Fibroblast of mammary gland (primary cell): ENCODE data around the gene ZSCAN31.
"Not testable (repeated sequence)": the region's sequence is repeated elsewhere in the genome, so short reads cannot be mapped to it uniquely, and the experiment has no call there.

Source experiments
- DNase-seq: peaks from one replicate; pipeline ENCODE4 v3.0.0-alpha.2; 2010; ENCODE audit warnings: low read depth
- H3K4me3 ChIP-seq: 2 replicates; pipeline ENCODE4 v1.5.1; 2011; ENCODE audit warnings: low read depth, mild to moderate bottlenecking, low read length, moderate library complexity; ENCODE audit not compliant: control insufficient read depth
- CTCF ChIP-seq: conservative IDR thresholded peaks from 2 replicates; pipeline ENCODE4 v1.5.1; 2011; ENCODE audit warnings: low read depth, low read length, inconsistent platforms; ENCODE audit not compliant: control insufficient read depth, insufficient read depth

Gene ZSCAN31

GRCh38 chr6:28373925-28374324 lies 38.0 kb upstream of the ZSCAN31 start:
- no peak for DNase-seq
- no peak overlapping the region for H3K4me3 ChIP-seq
- TF ChIP-seq CTCF: no peak

DNA sequence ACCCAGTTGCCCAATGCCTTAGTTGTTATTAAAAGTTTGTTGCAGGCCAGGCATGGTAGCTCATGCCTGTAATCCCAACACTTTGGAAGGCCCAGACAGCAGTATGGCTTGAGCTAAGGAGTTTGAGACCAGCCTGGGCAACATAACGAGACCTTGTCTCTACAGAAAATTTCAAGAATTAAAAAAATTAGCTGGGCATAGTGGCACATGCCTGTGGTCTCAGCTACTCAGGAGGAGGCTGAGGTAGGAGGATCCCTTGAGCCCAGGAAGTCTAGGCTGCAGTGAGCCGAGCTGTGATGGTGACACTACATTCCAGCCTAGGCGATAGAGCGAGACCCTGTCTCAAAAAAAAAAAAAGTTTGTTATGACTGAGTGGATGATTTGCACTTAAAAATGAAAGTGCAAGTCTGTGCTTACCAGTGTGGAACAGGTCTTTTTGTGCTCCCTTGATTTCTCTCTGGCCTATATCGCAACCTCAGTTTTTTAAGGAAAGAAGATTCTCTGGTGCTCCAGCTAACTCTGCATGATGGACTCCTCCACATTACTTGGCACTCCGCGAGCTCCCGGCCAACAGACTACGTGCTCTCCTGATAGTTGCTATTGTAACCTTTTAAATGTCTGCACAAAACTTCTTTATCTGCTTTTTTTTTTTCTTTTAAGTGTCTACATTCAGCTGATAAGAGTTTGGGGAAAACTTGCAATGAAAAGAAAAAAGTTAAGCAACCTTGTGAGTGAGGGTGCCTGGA lies 35.9 kb upstream of the ZSCAN31 start:
- no peak for TF ChIP-seq CTCF
- DNase-seq: no peak

DNA sequence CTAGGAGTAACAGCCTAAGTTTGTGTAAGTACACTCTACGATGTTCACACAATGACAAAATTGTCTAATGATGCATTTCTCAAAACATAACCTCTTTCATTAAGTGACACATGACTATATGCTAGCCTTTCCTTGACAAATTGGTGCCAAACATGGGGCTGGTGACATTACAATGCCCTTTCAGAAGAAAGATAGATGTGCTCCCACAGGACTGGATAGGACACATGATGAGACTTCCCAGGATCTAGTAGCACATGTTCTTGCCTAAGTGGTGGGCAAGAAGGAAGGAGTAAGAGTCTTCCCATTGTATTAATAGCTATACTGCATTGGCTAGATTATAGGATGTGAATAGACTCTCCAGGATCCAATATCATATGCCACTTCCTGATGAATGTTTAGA lies 35.3 kb upstream of the ZSCAN31 start:
- no peak for DNase-seq
- TF ChIP-seq CTCF: no peak
- no peak overlapping the region for H3K4me3 ChIP-seq

More for the DNA sequence above, 35.9 kb upstream of the ZSCAN31 start:
- H3K4me3 ChIP-seq: no peak overlapping the region

DNA sequence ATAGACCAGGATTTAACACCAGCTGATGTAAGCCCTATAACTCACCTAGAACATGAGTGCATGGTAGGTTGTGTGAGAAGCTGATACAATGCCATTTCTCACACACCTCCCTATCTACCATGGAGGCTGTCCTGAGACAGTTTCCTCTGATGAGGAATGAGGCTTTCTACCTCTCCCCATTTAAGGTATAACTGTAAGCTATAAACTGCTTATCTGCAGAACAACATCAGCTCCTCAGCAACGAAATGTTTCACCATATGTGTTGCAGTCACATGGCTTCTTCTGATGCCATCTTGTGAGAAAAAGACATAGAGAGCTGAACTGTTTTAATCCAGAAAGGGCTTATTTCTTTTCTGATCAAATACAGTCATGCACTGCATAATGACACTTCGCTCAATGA lies 34.5 kb upstream of the ZSCAN31 start:
- no peak for DNase-seq
- TF ChIP-seq CTCF: no peak
- no peak overlapping the region for H3K4me3 ChIP-seq

DNA sequence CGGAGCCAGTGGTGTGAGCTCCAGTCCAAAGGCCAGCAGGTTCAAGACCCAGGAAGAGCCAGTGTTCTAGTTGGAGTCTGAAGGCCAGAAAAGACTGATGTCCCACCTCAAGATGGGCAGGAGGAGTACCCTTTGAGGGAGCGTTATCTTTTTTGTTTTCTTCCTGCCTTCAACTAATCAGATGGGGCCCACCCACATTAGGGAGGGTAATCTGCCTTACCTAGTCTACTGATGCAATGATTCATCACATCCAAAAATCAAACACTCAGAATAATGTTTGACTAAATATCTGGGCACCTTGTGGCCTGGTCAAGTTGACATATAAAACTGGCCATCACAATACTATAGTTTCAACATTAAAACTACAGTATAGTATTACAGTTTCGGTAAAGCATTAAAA lies 33.5 kb upstream of the ZSCAN31 start:
- no peak overlapping the region for H3K4me3 ChIP-seq
- TF ChIP-seq CTCF: no peak
- no peak for DNase-seq

DNA sequence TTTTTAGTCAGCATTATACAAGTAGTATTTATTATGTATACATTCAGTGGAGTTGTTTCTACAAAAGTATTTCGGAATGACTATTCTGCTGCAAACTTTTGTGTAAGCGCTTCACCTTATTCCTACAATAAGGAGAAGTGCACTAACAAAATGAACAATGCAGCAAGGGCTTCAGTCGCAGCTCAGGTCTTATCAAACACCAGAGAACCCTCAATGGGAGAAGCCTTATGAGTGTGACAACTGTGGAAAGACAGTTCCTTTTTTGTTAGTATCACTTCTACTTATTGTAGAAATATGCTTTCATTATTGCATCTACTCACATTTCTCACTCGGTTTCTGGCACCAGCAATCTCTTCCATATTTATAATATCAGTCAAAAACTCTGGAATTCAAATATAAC lies 32.6 kb upstream of the ZSCAN31 start:
- no peak for TF ChIP-seq CTCF
- DNase-seq: no peak
- no peak overlapping the region for H3K4me3 ChIP-seq

GRCh38 chr6:28365590-28365989 lies 29.6 kb upstream of the ZSCAN31 start:
- not testable (repeated sequence) for DNase-seq, H3K4me3 ChIP-seq
